Measurements from ENCODE around the gene CIB4. TPM values are rescaled to one million over a fixed set of nuclear protein-coding genes. Genes with fewer than 3 reads are reported as not detected.

The CIB4 gene
- not detected in 2 replicates for total RNA-seq (ENCODE audit: low replicate concordance)

GRCh38 chr2:26640781-26641564 is at the start of gene CIB4:
Gene CIB4, minus strand, starts transcription at chr2:26641366. Its CDS starts 52 bp downstream, at chr2:26641314.

Other genes with a start within 250 kb of the CIB4 start
- not detected in 2 replicates for gene DRC1, start 239.4 kb downstream of the CIB4 start, total RNA-seq (ENCODE audit: low replicate concordance)
- under 0.01 TPM in 1 of 2 replicates, not detected in the other for gene OTOF, start 163.2 kb downstream of the CIB4 start, total RNA-seq (ENCODE audit: low replicate concordance)
- 0.23 and 1.1 TPM in 2 replicates for gene KCNK3, start 51.4 kb upstream of the CIB4 start, total RNA-seq (ENCODE audit: low replicate concordance)
- 21.4 and 30.4 TPM in 2 replicates for gene SLC35F6, start 122.9 kb upstream of the CIB4 start, total RNA-seq (ENCODE audit: low replicate concordance)
- 0.47 and 2.9 TPM in 2 replicates for gene CENPA, start 144.7 kb upstream of the CIB4 start, total RNA-seq (ENCODE audit: low replicate concordance)
- not detected in 2 replicates for gene DPYSL5, start 206.8 kb upstream of the CIB4 start, total RNA-seq (ENCODE audit: low replicate concordance)